GM19324 (cell line): ENCODE measurements around the gene SLC14A1.

ENCODE experiments used
- ATAC-seq: cut with Tn5 transposase; IDR thresholded peaks from one replicate; pipeline ENCODE4 v1.9.1; 2021; ENCODE audit warnings: mild to moderate bottlenecking, moderate library complexity; ENCODE audit not compliant: unreplicated experiment, low FRiP score

SLC14A1 gene

GRCh38 chr18:45723567-45724355, at the start of gene SLC14A1:
TSS of gene SLC14A1 (plus strand) at chr18:45724181. CDS start at chr18:45730321, 6,140 bp downstream.
- ATAC-seq, result no peak

DNA sequence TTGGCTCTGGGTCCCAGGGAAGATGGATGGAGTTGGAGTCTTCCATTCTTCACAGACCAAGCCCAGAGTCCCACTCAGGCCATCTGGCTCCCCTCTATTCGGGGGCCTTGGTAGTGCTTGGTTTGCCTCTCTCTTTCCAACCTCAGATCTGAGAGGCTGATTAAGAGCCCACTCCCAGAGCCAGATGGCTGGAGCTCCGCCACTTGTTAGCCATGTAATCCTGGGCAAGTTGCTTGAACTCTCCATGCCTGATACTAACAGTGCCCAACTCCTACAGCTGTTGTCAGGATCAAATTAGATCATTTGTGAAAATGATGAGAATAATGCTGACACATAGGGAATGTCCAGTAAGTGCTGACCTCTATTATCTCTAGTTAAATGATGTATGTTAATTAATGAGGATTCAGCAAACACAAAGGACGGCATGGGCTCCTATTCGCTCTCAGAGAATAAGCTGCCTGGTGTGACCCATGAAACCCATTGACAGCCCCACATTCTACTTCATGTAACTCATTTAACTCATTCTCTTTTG, 46.6 kb upstream of the SLC14A1 start:
- no peak for ATAC-seq

DNA sequence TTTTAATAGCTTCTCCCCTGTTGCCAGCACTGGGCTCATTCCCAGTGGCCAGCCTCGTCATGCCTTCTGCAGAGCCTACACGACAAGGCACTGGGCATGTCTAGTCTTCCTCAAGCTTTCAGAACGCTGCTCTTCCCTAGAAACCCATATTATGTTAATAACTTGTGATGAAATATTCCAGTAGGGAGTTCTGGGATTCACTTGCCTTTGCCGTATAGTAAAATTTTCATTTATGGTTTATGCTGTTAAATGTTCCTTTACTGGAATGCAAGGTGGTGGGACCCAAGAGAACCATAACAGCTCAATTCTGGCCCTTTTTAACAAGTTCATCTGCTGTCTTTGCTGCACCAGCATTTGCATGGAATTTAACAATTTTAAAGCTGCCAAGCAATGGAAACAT, 45.5 kb upstream of the SLC14A1 start:
- ATAC-seq, result no peak

- no peak for ATAC-seq
These were observed 45.1 kb upstream of the SLC14A1 start for GRCh38 chr18:45678850-45679249.

- ATAC-seq, result no peak
These were observed 43.8 kb upstream of the SLC14A1 start for GRCh38 chr18:45680066-45680690.

DNA sequence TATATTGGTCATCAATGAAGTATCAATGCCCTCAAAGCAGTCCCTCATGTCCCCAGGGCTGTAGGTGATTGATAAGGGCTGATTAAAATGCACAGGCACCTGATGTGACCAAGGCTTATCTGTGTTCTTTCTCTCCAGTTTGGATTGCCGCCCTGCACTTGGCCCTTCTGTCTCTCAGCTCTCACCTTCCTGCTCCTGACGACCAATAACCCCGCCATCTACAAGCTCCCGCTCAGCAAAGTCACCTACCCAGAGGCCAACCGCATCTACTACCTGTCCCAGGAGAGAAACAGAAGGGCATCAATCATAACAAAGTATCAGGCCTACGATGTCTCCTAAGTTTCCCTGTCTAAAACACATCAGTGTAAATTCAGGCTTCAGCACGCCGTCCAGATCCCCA, 41.8 kb upstream of the SLC14A1 start:
- ATAC-seq, result no peak

- ATAC-seq, result no peak
These were observed 39.5 kb upstream of the SLC14A1 start for GRCh38 chr18:45684341-45685115.

DNA sequence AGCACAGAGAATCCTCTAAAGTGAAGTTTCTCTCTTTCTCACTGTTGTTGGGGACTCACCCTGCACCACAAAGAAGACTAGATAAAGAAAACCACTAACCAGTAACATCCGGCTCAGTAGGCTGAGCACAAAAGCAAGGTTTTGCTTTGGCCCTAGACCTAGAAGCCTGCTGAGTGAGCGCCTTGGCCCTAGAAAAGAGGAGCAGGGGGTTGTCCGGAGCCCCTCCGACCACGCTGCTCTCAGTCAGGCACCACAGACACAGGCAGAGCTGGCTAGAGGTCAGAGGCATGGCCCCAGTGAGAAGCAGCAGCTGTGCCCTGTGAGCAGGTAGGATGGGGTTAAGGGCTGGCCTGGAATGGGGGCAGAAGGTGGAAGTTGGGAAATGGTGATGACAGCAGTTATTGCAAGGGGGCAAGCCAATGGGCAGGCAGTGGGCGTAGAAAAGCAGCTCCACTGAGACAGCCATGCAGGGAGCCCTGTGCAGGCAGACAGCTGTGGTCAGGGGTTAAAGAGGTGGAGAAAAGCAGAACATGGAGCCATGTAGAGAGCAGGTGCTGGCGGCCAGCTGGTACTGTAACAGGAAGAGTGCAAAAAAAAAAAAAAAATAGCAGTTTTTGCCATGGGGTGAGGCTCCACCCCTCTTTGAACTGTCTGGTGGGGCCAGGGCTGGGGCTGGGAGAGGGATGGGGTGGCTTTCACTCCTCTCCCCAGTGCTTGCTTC, 36.9 kb upstream of the SLC14A1 start:
- peak; percentile 77 for ATAC-seq

DNA sequence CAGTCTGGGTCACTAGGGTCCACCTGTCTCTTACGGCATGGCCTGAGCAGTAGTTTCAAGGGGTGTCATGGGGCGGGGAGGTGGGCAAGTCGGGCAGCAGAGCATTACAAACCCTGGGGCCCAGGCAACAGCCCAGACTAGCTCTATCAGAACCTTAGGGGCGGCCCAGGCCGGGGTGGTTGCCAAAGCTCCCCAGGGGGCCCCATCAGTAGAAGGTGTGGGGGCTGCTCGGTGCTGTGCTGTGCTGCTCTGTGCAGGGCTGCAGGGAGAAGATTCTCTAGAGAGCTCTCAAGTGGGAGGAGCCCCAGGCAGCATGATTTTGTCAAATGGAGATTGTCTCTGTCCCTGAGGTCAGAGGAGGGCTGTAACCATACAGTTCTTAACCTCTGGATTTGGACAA, 36.4 kb upstream of the SLC14A1 start:
- ATAC-seq, result peak; percentile 28

- no peak for ATAC-seq
These were observed 35.9 kb upstream of the SLC14A1 start for GRCh38 chr18:45688113-45688512.

- ATAC-seq, result no peak
These were observed 35.1 kb upstream of the SLC14A1 start for GRCh38 chr18:45688833-45689232.

DNA sequence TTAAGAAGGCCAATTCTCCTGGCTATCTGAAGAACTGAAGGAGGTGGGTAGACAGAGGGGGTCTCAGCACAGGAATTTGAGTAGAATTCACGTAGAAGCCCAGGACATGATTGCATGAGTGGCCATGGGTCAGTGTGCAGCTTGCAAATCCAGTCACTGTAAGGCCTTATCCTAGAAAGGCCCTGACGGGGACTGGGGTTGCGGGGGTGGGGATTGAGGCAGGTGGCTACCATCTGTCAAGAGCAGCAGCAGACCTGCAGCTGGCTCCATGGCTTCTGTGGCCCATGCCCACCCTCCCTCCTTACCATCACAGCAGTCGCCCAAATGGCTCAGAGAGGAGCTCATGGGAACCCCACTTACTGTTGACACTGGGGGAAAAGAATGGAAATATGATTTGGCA, 34.6 kb upstream of the SLC14A1 start:
- ATAC-seq, result no peak

GRCh38 chr18:45690975-45691815, 32.8 kb upstream of the SLC14A1 start:
- ATAC-seq, result no peak

- ATAC-seq, result no peak
These were observed 32.2 kb upstream of the SLC14A1 start for GRCh38 chr18:45691816-45692179.

GRCh38 chr18:45702708-45703265, 21.2 kb upstream of the SLC14A1 start:
- ATAC-seq, result no peak

GRCh38 chr18:45708831-45709230, 15.2 kb upstream of the SLC14A1 start:
- ATAC-seq, result no peak

GRCh38 chr18:45712061-45712460, 11.9 kb upstream of the SLC14A1 start:
- no peak for ATAC-seq

DNA sequence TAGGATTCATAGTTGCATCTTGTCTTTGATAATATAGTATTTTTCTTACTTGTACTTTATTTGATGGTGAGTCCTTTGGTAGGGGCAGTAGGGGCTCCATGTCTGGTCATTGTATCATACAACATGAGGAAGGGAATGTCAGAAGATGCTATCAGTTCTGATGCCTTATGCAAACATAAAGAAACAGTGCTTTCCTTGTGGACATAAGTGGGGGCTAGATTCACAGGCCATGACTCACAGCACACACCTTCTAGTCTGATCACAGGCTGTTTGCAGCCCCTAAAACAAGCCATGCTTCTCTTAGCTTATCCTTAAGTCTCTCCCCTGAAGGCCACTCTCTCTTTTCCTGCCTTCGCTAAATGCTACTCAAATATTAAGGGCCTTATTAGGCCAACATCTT, 10.7 kb upstream of the SLC14A1 start:
- no peak for ATAC-seq

GRCh38 chr18:45715212-45715780, 8.7 kb upstream of the SLC14A1 start:
- no peak for ATAC-seq
